Endothelial cell of umbilical vein (primary cell): ENCODE results near the gene SLC43A1. TPM values are rescaled to one million over a fixed set of nuclear protein-coding genes. Genes with fewer than 3 reads are reported as not detected.

Experiments used
- BruUV-seq: library from RNA; stranded (reverse); fragments of 400-500 nt; replicated peaks from 2 replicates; lab custom pipeline; 2021; lab: Mats Ljungman, UMichigan
- CTCF ChIA-PET: fragments of 300-600, 350-600 bp; sonication (Branson Sonifier 250); formaldehyde crosslinking; loops from one replicate; lab custom pipeline; 2021; ENCODE audit warnings: antibody characterized with exemption, inconsistent platforms; lab: Charles Lee
- POLR2A ChIA-PET: fragments of 300-600, 350-600 bp; sonication (Branson Sonifier 250); formaldehyde crosslinking; loops from one replicate; lab custom pipeline; 2021; ENCODE audit warnings: antibody characterized with exemption, inconsistent platforms; lab: Charles Lee
- DNase-seq: peaks from one replicate; pipeline ENCODE4 v3.0.0-alpha.2; 2011; ENCODE audit warnings: low read depth, low spot score
- FAIRE-seq: peaks from 2 replicates; lab custom pipeline; 2011; peaks lifted over from hg19 to GRCh38; lab: Jason Lieb, UNC
- H2AFZ ChIP-seq: 2 replicates; pipeline ENCODE4 v1.6.0; 2012; ENCODE audit warnings: low read depth, low read length, control low read depth, inconsistent platforms
- H3K27ac ChIP-seq: 2 replicates; pipeline ENCODE4 v1.5.1; 2011; ENCODE audit warnings: low read depth, mild to moderate bottlenecking, control low read depth, low read length, moderate library complexity; ENCODE audit not compliant: insufficient read depth
- H3K27me3 ChIP-seq, 2 experiments: 2 replicates each; pipeline versions ENCODE4 v1.6.0 to v1.6.1; 2011; ENCODE audit warnings: low read length in 2 of 2, mixed read lengths in 1 of 2; ENCODE audit not compliant: control insufficient read depth in 2 of 2, insufficient read depth in 2 of 2
- H3K36me3 ChIP-seq, 2 experiments: 2 replicates in 1 of 2; 3 replicates in 1 of 2; pipeline ENCODE4 v1.5.1; 2011; ENCODE audit warnings: low read length in 2 of 2, mild to moderate bottlenecking in 1 of 2, moderate library complexity in 1 of 2; ENCODE audit not compliant: control insufficient read depth in 2 of 2, insufficient read depth in 2 of 2; ENCODE audit errors: extremely low read depth in 1 of 2
- H3K4me1 ChIP-seq: 3 replicates; pipeline ENCODE4 v1.5.1; 2011; ENCODE audit warnings: mild to moderate bottlenecking, low read length; ENCODE audit not compliant: control insufficient read depth, insufficient read depth; ENCODE audit errors: extremely low read depth
- H3K4me2 ChIP-seq: 2 replicates; pipeline ENCODE4 v1.6.1; 2011; ENCODE audit warnings: low read length, control low read depth, mixed read lengths; ENCODE audit not compliant: insufficient read depth
- H3K4me3 ChIP-seq, 3 experiments: fragments of 200-600 bp in 1 of 3; sonication (generic), shearing (Covaris generic) in 1 of 3; replicated peaks in 1 of 3; 2 replicates each; pipeline ENCODE4 v1.5.1; 2011 to 2016; ENCODE audit warnings: control low read depth in 3 of 3, low read length in 3 of 3, mild to moderate bottlenecking in 2 of 3, inconsistent platforms in 1 of 3, low read depth in 1 of 3, moderate library complexity in 1 of 3; ENCODE audit not compliant: insufficient read depth in 1 of 3
- H3K79me2 ChIP-seq: 2 replicates; pipeline ENCODE4 v1.6.0; 2012; ENCODE audit warnings: low read length, inconsistent platforms; ENCODE audit not compliant: control insufficient read depth, insufficient read depth
- H3K9ac ChIP-seq: replicated peaks from 2 replicates; pipeline ENCODE3; 2011; ENCODE audit warnings: low read length, control low read depth; ENCODE audit not compliant: insufficient read depth; ENCODE audit errors: extremely low read depth
- H3K9me1 ChIP-seq: replicated peaks from 3 replicates; pipeline ENCODE4 v1.6.0; 2011; ENCODE audit warnings: mild to moderate bottlenecking, low read length; ENCODE audit not compliant: control insufficient read depth, insufficient read depth; ENCODE audit errors: extremely low read depth
- H3K9me3 ChIP-seq: replicated peaks from 2 replicates; pipeline ENCODE4 v1.5.1; 2012; ENCODE audit warnings: low read length, inconsistent platforms; ENCODE audit not compliant: control insufficient read depth, insufficient read depth
- H4K20me1 ChIP-seq: replicated peaks from 2 replicates; pipeline ENCODE3; 2011; ENCODE audit warnings: mild to moderate bottlenecking, low read length; ENCODE audit not compliant: control insufficient read depth, insufficient read depth; ENCODE audit errors: extremely low read depth
- EZH2 ChIP-seq: IDR thresholded peaks from 2 replicates; pipeline ENCODE4 v1.6.1; 2012; ENCODE audit warnings: borderline replicate concordance, low read depth, mild to moderate bottlenecking, moderate library complexity, low read length, inconsistent platforms; ENCODE audit not compliant: severe bottlenecking
- FOS ChIP-seq: IDR thresholded peaks from 2 replicates; pipeline ENCODE4 v1.6.1; 2011; ENCODE audit warnings: mild to moderate bottlenecking, low read length, moderate library complexity, borderline replicate concordance; ENCODE audit not compliant: insufficient read depth
- GATA2 ChIP-seq: IDR thresholded peaks from 2 replicates; pipeline ENCODE4 v1.7.0; 2011; ENCODE audit warnings: low read depth, mild to moderate bottlenecking, moderate library complexity, mixed read lengths, low read length; ENCODE audit not compliant: insufficient read length, insufficient read depth
- JUN ChIP-seq: IDR thresholded peaks from 2 replicates; pipeline ENCODE4 v1.6.1; 2011; ENCODE audit warnings: borderline replicate concordance, low read depth; ENCODE audit not compliant: insufficient read length, insufficient read depth
- MYC ChIP-seq: IDR thresholded peaks from one replicate; pipeline ENCODE4 v1.6.1; 2011; ENCODE audit warnings: mild to moderate bottlenecking, low read depth, low read length
- POLR2A ChIP-seq: IDR thresholded peaks from 2 replicates; pipeline ENCODE4 v1.6.1; 2012; ENCODE audit warnings: low read depth, mild to moderate bottlenecking, control low read depth, low read length
- POLR2AphosphoS5 ChIP-seq: IDR thresholded peaks from 2 replicates; pipeline ENCODE4 v1.6.1; 2012; ENCODE audit warnings: low read depth, mild to moderate bottlenecking, control low read depth, low read length, moderate library complexity; ENCODE audit not compliant: insufficient read depth
- dilution Hi-C: fragments of 300-500 bp; cut with MboI; formaldehyde crosslinking; loops from one replicate; pipeline ENCODE4 v1.15.0; 2019; ENCODE audit warnings: low sequenced_read_pairs; ENCODE audit not compliant: extremely low pct_ligation_motif_present
- intact Hi-C: fragments of 100-400 bp; cut with micrococcal nuclease; formaldehyde crosslinking; loops from one replicate; pipeline ENCODE4 v1.10.0; 2022
- polyA plus RNA-seq, 4 experiments: library from polyadenylated mRNA; depleted of rRNA in 3 of 4; stranded (reverse) in 3 of 4; unstranded in 1 of 4; fragments of >200 nt; gene quantifications; 2 replicates each; pipeline versions ENCODE4 v1.2.1 to v1.2.3, GENCODE V29; 2011 to 2012; ENCODE audit warnings: missing spikeins in 1 of 4
- total RNA-seq: library from RNA; stranded (reverse); gene quantifications from 2 replicates; pipeline ENCODE4 v1.2.3, GENCODE V29; 2021
- TF ChIP-seq, protein P1 (sequence below): IDR thresholded peaks from 2 replicates; pipeline ENCODE4 v1.6.1; 2011; ENCODE audit not compliant: insufficient read depth, insufficient read length
- TF ChIP-seq, protein P2 (sequence below), 2 donors: IDR thresholded peaks; 1 replicate in 1 of 2; 2 replicates in 1 of 2; pipeline ENCODE4 v1.5.1; 2011; ENCODE audit warnings: low read length in 2 of 2, mild to moderate bottlenecking in 2 of 2, moderate library complexity in 2 of 2, control low read depth in 1 of 2, inconsistent platforms in 1 of 2, low read depth in 1 of 2; ENCODE audit not compliant: insufficient read depth in 1 of 2; ENCODE audit errors: extremely low read depth in 1 of 2

SLC43A1 gene
- total and polyA plus RNA-seq, 2 donors (not counting 3 experiments of a cell fraction or from before 2014, with no cell fraction given): 13.7 to 19.5 TPM

DNA sequence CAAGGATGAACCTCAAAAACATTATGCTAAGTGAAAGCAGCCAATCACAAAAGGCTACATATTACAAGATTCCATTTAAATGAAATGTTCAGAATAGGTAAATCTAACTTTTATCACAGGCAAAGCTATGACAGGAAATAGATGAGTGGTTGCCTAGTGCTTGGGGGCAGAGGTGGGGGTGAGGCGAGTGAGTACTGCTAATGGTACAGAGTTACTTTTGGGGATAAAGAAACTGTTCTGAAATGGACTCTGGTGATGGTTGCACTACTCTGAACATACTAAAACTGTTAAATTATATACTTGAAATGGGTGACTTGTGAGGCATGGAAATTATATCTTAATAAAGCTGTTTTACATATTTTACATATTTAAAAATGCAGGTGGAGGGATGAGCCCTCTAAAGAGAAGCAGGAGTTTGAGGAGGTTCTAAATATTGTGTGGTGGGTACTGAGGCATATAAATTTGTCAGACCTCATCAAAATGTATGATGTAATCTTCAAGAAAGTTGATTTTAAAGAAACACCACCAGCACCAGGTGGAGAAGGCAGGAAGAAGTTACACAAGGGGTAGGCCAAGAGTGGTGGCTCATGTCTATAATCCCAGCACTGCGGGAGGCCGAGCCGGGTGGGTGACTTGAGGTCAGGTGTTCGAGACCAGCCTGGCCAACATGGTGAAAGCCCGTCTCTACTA is 3.6 kb downstream of the SLC43A1 start:
- H4K20me1 ChIP-seq: no peaks in the 10 kb centered on the region
- DNase-seq: no peak
- peaks cover 9% of the 10 kb centered on the region for H3K4me1 ChIP-seq
- H3K9me3 ChIP-seq: no peaks in the 10 kb centered on the region
- intact Hi-C loops: no loop called here
- H2AFZ ChIP-seq: no peak overlapping the region
- no peak overlapping the region for H3K4me3 ChIP-seq
- H3K36me3 ChIP-seq: no peaks in the 10 kb centered on the region
- no peak for FAIRE-seq
- dilution Hi-C loops: no loop called here
- H3K27me3 ChIP-seq: no peaks in the 10 kb centered on the region
- POLR2A ChIA-PET: no interaction called here
- CTCF ChIA-PET: interaction anchor here (1.1 to 2.0 kb wide), 2 partner anchors 16 to 18 kb away, joined by 3 to 18 read pairs; no protein-coding TSS in a partner anchor
- no peak overlapping the region for H3K9ac ChIP-seq
- no peak overlapping the region for H3K27ac ChIP-seq
- TF ChIP-seq GATA2 (no peak), JUN (no peak), MYC (no peak), POLR2A (no peak), EZH2 (no peak), POLR2AphosphoS5 (no peak), FOS (no peak)
- TF ChIP-seq, protein P1, sequence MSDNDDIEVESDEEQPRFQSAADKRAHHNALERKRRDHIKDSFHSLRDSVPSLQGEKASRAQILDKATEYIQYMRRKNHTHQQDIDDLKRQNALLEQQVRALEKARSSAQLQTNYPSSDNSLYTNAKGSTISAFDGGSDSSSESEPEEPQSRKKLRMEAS: no peak
- TF ChIP-seq, protein P2, sequence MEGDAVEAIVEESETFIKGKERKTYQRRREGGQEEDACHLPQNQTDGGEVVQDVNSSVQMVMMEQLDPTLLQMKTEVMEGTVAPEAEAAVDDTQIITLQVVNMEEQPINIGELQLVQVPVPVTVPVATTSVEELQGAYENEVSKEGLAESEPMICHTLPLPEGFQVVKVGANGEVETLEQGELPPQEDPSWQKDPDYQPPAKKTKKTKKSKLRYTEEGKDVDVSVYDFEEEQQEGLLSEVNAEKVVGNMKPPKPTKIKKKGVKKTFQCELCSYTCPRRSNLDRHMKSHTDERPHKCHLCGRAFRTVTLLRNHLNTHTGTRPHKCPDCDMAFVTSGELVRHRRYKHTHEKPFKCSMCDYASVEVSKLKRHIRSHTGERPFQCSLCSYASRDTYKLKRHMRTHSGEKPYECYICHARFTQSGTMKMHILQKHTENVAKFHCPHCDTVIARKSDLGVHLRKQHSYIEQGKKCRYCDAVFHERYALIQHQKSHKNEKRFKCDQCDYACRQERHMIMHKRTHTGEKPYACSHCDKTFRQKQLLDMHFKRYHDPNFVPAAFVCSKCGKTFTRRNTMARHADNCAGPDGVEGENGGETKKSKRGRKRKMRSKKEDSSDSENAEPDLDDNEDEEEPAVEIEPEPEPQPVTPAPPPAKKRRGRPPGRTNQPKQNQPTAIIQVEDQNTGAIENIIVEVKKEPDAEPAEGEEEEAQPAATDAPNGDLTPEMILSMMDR (IDR thresholded peaks at IDR 0.05; ENCODE audit: extremely low read depth in 1 of 2, insufficient read depth in 1 of 2, low read depth in 1 of 2, low read length in 2 of 2): no peak
- no TSS peak for BruUV-seq
- H3K79me2 ChIP-seq: no peaks in the 10 kb centered on the region
- no peaks in the 10 kb centered on the region for H3K9me1 ChIP-seq
- no peak overlapping the region for H3K4me2 ChIP-seq
